Activated CD4-positive, alpha-beta T cell treated with anti-CD3 and anti-CD28 coated beads, Interleukin-2, amount 50 U/mL, for 48 hours (primary cell): Measurements from ENCODE around the gene RPL18.
"Not testable (repeated sequence)": the region's sequence is repeated elsewhere in the genome, so short reads cannot be mapped to it uniquely, and the experiment has no call there.

Experiments used
- DNase-seq, 2 experiments: peaks; one replicate each; pipeline ENCODE4 v3.0.0-alpha.2; 2020

Gene RPL18

DNA sequence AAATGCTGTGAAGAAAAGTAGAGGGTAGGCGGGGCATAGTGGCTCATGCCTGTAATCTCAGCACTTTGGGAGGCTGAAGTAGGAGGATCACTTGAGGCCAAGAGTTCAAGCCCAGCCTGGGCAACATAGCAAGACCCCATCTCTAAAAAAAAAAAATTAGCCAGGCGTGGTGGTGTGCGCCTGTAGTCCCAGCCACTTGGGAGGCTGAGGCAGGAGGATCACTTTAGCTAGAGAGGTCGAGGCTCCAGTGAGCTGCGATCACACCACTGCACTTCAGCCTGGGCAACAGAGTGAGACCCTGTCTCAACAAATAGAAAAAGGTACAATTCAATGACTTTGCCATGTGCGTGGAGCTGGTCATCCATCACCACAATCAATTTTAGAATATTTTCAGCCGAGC, 41.1 kb downstream of the RPL18 start:
- not testable (repeated sequence) for DNase-seq

DNA sequence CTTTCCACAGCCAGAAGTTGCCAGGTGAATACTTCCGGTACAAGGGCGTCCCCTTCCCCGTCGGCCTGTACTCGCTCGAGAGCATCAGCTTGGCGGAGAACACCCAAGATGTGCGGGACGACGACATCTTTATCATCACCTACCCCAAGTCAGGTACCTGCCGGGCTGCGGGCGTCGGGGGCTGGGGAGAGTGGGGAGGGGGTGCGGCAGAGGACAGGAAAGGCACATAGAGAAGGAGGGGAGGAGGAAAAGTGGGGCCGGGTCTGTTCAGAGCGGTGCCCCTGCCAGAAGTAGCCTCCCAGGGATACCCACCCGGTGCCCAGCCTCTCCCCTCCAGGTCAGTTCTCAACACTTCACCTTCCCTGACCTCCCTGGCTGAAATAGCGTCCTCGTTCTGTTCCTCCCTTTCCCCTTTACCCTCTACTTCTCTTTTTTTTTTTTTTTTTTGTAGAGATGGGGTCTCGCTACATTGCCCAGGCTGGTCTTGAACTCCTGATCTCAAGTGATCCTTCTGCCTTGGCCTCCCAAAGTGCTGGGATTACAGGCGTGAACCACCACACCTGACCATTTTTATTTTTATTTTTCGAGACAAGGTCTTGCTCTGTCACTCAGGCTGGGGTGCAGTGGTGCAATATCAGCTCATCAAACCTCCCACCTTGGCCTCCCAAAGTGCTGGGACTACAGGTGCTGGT, 42.9 kb downstream of the RPL18 start:
- DNase-seq: no peak

DNA sequence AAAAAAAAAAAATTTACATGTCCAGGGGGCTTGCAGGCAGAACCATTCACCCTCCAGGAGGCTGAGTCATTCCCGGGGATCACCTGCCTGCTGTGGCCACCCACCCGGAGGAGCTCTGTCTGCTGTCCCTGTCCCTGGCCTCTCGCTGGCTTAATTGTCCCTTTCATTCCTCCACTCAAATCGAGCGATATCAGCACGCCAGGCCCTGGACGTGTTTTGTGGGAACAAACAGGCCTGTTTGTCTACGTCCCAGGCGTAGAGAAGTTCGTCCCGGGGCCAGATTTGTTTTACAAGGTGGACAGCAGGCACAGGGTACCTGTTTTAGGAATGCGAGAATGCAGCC, 45.8 kb downstream of the RPL18 start:
- DNase-seq: no peak

DNA sequence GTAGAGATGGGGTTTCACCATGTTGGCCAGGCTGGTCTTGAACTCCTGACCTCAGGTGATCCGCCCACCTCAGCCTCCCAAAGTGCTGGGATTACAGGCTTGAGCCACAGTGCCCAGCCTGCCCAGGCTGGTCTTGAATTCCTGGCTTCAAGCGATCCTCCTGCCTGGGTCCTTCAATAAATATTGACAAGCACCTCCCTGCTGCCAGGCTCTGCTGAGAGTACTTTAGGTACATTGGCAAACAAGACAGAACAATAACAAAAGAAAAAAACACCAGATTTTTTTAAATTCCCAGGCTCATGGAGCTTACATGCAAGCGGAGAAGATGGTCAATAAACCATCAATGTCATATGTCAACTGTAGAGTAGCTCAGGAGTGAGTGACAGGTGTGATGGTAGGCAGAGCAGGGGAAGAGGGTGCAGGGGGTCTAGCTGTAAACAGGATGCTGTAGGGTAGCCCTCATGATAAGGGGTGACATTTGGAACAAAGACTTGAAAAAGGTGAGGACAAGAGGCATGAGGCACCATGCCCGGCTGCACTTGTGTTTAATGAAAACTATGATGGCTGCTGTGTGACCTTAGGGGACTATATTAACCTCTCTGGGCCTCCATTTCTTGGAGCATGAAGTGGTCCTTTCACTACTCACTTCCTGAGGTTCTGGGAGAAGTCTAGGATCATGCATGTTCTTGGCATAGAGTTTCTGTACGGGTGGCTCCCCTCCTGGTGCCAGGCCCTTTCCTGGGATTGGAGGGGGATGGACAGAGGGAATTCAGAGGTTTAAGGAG, 47.4 kb downstream of the RPL18 start:
- no peak for DNase-seq

DNA sequence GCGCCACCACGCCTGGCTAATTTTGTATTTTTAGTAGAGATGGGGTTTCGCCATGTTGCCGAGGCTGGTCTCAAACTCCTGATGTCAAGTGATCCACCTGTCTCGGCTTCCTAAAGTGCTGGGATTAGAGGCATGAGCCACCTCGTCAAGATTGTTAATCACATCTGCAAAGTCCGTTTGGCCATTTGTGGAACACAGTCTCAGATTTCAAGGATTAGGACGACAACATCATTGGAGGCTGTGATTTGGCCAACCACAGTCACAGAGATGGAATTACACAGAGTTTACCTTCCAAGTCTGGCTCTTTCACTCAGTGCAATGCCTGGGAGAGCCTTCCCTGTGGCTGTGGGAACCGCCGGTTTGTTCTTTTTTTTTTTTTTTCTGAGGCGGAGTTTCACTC, 49.2 kb downstream of the RPL18 start:
- no peak for DNase-seq

DNA sequence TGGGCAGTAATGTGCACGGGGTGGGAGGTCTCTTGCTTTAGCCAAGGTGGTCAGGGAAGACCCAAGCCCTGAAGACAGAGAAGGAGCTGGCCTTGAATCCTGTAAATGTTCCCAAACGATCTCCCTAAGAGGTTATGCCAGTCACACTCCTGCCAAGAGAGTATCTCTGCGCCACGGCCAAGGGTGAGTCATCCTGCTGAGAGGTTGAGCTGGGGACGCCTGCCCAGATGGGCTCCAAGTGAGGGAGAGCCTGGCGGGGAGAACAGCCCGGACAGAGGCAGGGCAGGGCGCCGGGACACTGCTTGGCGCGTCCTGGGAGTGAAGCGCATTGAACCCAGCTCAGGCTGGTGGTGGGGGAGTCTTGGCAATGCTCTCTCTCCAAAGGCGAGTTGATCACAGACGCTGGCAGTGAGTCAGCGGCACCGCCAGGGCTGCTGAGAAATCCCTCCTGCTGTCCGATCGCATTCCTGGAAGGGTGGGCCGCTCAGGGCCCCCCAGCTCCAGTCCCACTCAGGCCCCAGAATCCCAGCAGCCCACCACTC, 50.6 kb downstream of the RPL18 start:
- no peak for DNase-seq
